COLO668 (cell line): ENCODE data around the gene SPATS2L.
A peak's percentile ranks its signal among the peaks of the same experiment; 100 is the strongest.

Experiments used
- DNase-seq: peaks from one replicate; lab custom pipeline; 2025; ENCODE audit not compliant: unreplicated experiment; lab: John Stamatoyannopoulos, UW

Gene SPATS2L

GRCh38 chr2:200297100-200297499, 9.4 kb upstream of the SPATS2L start:
- DNase-seq: no peak

GRCh38 chr2:200297989-200298388, 8.5 kb upstream of the SPATS2L start:
- no peak for DNase-seq

GRCh38 chr2:200298816-200299215, 7.7 kb upstream of the SPATS2L start:
- DNase-seq: no peak

- no peak for DNase-seq
Measured at GRCh38 chr2:200300065-200300464, 6.4 kb upstream of the SPATS2L start.

- no peak for DNase-seq
Measured at GRCh38 chr2:200300638-200301314, 5.7 kb upstream of the SPATS2L start.

- DNase-seq: no peak
Measured at GRCh38 chr2:200301953-200302858, 4.3 kb upstream of the SPATS2L start.

GRCh38 chr2:200302940-200303727, 3.4 kb upstream of the SPATS2L start:
- no peak for DNase-seq

GRCh38 chr2:200305797-200306195, 697 bp upstream of the SPATS2L start:
- peak; percentile 41 for DNase-seq

GRCh38 chr2:200306931-200307723, 634 bp downstream of the SPATS2L start:
- DNase-seq: peak; percentile 83

GRCh38 chr2:200307724-200308545, 1.4 kb downstream of the SPATS2L start:
- DNase-seq: no peak

- DNase-seq: no peak
Measured at GRCh38 chr2:200308546-200309295, 2.2 kb downstream of the SPATS2L start.

- DNase-seq: no peak
Measured at GRCh38 chr2:200309296-200310049, 3.0 kb downstream of the SPATS2L start.

- DNase-seq: no peak
Measured at GRCh38 chr2:200310545-200310971, 4.1 kb downstream of the SPATS2L start.

GRCh38 chr2:200311139-200311538, 4.6 kb downstream of the SPATS2L start:
- no peak for DNase-seq

GRCh38 chr2:200314976-200315567, 8.6 kb downstream of the SPATS2L start:
- DNase-seq: no peak

- no peak for DNase-seq
Measured at GRCh38 chr2:200317975-200318374, 11.5 kb downstream of the SPATS2L start.

- no peak for DNase-seq
Measured at GRCh38 chr2:200318940-200319435, 12.5 kb downstream of the SPATS2L start.
